GM12872 (cell line): Measurements from ENCODE around the gene DPCD.
A peak's percentile ranks its signal among the peaks of the same experiment; 100 is the strongest.

ENCODE experiments used
- CTCF ChIP-seq: IDR thresholded peaks from 3 replicates; pipeline ENCODE4 v1.5.1; 2011; ENCODE audit warnings: low read depth, mild to moderate bottlenecking, low read length, moderate library complexity; ENCODE audit not compliant: insufficient read depth

The DPCD gene

GRCh38 chr10:101568054-101568745 lies 19.9 kb upstream of the DPCD start:
- TF ChIP-seq CTCF = no peak

DNA sequence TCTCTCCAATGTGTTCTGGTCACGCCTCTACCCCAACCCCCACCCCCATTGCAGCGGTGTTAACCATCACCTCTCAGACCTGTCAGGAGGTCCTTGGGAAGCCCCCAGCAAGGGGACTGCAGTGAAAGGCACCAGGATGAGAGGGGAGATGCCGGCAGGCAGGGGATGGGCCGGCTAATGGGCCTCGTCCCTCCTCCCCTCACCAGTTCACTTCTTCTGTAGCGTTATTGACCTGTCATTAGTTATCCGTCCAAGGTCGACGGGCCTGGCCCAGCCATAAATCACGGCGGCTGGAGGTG lies 18.8 kb upstream of the DPCD start:
- TF ChIP-seq CTCF = no peak

DNA sequence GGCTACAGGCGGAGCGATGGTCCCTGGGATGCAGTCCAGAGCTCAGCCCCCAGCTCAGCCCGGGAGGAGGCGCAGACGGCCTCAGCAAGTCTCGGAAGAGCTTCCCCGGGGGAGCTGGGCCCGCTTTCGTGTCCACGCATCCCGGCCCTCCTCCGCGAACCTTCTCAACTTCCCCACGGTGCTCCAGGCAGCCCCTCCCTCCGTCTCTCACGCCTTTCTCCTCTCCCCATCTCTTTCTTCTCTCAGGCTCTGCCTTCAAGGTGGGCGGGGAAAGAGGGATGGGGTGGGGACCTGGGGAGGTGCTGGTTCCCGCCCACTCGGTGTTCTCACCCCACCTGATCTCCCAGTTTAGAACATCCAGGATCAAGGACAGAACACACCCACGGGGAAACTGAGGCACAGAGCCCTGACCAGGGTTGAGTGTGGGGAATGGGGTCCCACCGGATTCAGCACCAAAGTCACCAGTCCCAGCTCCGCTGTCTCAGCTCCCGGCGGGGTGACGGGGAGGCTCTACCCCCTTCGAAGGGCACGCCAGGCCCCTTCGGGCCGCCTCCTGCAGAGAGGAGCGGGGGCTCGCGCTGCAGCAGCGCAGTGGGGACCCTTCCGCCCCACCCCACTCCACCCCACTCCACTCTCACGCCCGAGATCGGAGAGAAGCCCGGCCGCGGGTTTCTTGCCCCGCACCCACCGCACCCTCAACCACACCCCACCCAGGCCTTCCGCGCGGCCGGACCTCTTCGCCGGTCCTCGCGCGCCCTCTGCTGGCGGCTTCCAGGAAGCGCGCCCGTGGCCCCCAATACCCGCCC lies 18.3 kb upstream of the DPCD start:
- peak; percentile 65 for TF ChIP-seq CTCF

GRCh38 chr10:101570428-101571270 lies 17.5 kb upstream of the DPCD start:
- TF ChIP-seq CTCF = no peak

- TF ChIP-seq CTCF = no peak
Measured at GRCh38 chr10:101571271-101571925, 16.7 kb upstream of the DPCD start.

- no peak for TF ChIP-seq CTCF
Measured at GRCh38 chr10:101572126-101572525, 16.0 kb upstream of the DPCD start.

GRCh38 chr10:101572785-101573184 lies 15.3 kb upstream of the DPCD start:
- no peak for TF ChIP-seq CTCF
